GM18499 (cell line): ENCODE measurements around the gene NSMCE1.

Source experiments
- ATAC-seq: cut with Tn5 transposase; IDR thresholded peaks from one replicate; pipeline ENCODE4 v1.9.1; 2021; ENCODE audit warnings: moderate number of reproducible peaks; ENCODE audit not compliant: insufficient read depth, unreplicated experiment

Gene NSMCE1

DNA sequence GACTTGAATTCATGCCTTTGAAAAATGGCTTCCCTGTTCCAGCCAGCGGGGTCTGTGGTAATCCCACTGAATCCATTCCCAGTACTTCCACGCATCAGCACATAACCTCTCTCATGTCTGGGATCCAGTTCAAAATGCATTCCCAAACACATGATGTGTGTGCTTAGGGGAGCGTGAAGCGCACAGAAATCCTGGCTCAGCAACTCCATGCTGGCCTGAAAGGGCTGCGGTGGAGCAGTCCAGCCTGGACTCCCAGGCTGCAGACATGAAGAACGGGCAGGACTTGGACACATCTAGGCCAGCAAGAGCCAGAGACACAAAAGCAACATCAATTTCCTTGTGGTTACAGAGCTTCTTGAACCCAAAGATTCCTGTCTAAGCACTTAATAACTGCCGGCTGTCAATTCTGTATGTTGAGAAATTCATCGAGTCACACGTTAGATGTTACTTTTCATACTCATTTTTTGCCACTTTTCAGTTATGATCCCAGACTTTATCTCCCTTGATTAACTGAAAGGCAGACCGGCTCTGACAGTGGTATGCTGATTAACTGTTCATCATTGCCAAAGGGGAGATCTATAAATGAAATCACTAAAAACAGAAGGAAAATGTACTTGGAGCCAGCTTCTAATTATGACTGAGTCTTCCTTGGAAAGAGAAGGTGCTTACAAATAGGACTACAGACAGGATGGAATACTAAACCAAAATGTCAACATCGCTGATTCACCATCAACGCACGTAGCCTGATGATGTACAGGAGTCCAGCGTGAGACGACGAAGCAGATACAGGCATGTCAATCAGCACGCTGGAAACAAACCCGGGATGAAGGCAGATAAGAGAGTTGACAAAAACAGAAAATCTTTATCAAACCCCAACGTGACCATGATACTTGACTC, 23.0 kb downstream of the NSMCE1 start:
- ATAC-seq, result no peak

DNA sequence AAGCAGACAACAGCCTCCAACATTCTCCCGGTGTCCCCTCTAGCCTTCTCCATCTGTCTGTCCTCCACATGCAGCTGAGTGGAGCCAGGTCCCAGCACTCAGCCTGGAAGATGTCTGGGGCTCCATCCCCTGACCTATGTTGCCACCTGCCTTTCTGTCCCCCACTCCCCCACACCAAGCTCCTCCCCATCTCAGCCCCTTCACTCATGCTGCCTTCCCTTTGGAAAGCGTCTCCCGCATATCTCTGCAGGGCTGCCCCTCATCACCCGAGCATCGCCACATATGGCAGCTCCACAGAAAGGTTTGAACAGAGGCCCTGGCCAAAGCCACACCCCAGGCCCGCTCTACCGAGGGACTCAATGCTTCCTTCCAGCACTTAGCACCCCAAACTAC, 24.2 kb downstream of the NSMCE1 start:
- no peak for ATAC-seq

DNA sequence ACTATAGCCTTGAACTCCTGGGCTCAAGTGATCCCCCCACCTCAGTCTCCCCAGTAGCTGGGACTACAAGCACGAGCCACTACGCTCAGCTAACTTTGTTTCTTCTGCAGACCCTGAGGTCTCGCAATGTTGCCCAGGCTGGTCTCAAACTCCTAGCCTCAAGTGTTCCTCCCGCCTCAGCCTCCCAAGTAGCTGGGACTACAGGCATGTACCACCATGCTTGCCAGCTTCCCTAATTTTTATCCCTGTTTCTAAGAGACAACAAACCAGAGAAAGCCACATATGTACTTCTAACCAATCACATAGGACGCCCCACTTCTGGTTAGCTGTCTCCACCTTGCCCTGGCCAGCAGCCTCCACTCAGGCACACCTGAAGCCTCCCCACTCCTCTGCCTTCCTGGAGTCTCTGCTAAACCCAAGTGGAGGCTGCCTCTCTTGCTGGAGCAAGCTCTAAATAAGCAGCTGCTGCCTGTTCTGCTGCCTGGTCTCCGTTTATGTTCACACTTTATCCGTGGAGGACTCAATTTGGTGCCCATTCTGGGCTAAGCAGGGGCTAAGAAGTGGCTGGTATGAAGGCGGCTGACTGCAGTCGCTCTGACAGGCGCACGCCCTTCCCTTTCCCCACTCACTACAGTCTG, 24.7 kb downstream of the NSMCE1 start:
- no peak for ATAC-seq

DNA sequence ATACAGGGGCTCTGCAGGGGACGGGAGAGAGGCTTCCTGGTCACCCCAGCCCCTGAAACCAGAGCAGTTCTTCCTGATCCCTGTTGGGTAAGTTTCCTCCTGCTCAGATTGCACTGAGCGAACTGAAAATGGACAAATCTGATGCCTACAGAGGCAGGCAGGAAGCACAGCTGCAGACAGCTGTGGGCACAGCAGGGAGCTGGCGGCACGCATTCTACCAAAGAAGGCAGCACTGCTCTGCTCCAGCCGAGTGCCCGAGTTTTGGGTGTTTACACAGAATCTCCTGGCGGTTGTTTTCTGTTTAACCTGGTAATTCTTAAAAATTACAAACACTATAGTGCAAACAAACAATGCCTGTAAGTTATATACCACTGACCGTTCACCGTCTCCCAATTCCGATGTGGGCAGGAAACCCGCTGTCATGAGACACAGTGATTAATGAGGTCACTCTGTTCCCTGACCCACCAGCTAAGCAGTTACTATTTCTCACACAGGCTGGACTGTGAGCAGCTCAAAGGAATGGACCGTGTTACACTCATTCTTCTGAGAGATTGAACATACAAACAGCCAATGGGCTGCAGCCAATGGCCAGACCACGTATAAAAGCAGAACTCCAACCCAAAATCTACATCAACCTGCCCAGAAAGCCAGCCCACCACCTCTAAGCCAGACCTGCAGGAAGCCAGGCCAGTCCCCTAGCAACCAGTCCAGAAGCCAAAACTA, 25.5 kb downstream of the NSMCE1 start:
- no peak for ATAC-seq

DNA sequence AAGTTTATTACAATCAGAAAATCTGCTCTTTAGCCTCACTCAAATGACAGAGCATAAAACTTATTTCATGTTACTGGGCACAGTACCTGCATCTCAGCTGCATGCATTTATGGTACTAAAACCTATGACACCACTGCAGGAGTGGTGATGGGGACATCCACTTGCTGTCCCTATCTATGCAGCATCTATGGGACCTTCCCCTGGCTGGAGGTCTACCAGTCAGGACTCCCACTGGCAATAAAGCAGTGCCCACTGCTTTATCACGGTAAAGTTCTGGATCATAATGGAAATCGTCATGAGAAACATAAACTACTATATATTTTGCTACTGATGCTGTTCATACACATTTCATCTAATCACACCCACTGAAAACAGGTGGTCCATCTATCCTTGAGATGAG, 26.2 kb downstream of the NSMCE1 start:
- ATAC-seq, result no peak

DNA sequence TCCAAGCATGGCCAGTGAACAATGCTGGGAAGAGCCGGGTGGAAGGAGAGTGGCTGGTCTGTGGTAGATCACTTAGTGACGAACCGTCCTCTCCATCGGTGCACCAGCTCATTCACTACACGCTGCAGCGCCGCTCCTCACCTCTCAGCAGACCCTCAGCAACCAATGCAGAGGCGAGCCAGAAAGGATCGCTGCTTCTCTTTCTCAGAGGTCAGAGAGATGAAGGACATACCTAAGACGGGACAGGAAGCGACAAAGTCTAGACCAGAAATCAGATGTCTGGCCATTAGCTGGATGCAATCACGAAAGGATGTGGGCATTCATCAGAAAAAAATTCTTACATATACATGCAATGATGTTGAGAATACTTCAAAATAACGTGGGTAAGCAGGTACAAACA, 26.9 kb downstream of the NSMCE1 start:
- ATAC-seq, result no peak

DNA sequence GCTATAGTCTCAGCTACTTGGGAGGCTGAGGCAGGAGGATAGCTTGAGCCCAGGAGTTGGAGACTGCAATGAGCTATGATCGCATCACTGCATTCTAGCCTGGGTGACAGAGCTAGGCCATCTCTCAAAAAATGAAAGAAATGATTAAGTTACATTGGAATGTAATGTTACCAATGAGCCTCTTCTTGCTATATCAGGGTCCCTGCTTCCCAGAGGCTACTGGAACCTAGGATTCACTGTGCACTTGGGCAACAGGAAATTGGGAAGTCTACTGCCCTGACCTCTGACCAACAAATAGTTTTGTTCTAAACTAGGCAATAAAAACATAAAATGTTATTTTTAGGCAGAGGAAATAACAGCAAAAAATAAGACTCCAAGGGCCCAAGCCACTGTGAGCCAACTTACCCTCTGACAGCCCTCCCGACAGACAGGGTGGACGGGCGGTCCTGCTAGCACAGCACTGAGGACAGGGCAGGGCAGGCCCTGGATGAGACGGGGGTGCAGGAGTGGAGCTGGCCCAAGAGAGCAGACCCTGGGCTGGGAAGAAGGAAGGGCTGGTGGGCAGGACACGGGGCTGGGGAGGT, 27.5 kb downstream of the NSMCE1 start:
- no peak for ATAC-seq

DNA sequence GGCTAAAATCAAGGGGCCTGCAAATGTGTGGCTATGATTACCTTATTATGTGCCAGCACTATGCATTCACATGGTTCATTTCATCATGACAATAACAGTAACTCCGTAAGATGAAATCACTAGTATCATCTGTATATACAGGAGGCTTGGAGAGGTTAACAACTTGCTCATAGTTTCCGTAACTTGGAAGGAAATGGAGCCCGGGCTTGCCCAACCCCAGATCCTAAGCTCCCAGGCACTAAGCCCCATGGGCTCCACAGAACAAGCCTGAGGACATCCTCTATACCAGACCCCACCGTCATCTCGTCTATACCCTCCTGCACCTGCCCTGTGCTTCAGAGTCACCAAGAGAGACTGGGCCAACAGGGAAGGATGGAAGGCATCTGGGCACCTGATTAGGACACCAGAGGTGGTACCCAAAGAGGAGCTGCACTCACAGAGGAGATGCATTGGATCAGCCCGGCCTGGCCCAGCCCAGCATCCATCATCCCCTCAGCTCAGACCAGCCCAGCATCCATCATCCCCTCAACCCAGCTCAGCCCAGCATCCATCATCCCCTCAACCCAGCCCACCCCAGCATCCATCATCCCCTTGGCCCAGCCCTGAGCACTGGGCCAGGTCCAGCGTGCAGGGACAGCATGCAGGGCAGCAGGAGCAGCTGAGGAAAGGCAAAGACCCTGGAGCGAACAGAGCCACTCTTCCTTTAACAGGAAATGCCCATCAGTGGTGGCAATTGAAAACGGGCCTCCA, 28.5 kb downstream of the NSMCE1 start:
- no peak for ATAC-seq

DNA sequence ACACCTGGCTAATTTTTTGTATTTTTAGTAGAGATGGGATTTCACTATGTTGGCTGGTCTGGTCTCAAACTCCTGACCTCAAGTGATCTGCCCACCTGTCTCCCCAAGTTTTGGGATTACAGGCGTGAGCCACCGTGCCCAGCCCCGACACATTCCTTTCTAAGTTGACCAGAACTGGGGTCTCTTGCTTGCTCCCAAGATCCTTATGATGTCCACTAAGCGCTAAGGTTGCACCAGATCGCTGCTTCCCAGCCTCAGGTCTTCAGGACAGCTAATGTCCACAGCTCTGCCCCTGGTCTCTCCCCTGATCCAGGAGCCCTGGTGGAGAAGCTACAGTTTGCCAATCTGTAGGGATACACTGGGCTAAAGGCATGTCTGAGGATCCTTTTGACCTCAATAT, 29.5 kb downstream of the NSMCE1 start:
- no peak for ATAC-seq

GRCh38 chr16:27238591-27238990, 30.0 kb downstream of the NSMCE1 start:
- no peak for ATAC-seq

GRCh38 chr16:27238016-27238587, 30.5 kb downstream of the NSMCE1 start:
- ATAC-seq, result no peak

GRCh38 chr16:27237219-27238015, 31.2 kb downstream of the NSMCE1 start:
- ATAC-seq, result no peak

DNA sequence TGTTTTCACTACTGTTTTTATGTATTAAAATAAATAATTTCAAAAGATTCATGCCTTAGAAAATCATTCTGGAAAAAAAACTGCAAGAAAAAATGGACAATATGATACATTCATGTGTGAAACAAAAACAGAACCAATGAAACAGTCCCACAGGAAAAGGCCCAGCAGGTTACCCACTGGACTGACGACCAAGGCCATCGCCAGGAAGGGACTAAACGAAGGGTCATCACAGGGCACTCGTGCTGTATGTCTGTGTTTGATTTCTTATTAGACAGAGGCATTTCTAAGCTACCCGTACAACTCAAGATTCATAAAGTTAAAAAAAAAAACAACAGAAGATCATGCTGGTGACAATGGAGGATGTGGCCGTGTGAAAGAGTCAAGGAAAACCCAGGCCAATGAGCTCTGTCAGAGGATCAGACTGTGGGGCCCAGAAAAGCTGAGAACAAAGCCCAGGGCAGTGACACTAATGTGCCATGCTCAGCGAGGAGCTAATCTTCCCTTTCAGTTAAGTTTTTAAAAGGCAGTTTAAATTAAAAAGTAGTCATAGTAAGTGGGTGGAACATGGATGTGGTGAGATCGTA, 31.8 kb downstream of the NSMCE1 start:
- no peak for ATAC-seq

- no peak for ATAC-seq
Observed at GRCh38 chr16:27235938-27236245, 32.7 kb downstream of the NSMCE1 start.

GRCh38 chr16:27235055-27235937, 33.3 kb downstream of the NSMCE1 start:
- no peak for ATAC-seq

DNA sequence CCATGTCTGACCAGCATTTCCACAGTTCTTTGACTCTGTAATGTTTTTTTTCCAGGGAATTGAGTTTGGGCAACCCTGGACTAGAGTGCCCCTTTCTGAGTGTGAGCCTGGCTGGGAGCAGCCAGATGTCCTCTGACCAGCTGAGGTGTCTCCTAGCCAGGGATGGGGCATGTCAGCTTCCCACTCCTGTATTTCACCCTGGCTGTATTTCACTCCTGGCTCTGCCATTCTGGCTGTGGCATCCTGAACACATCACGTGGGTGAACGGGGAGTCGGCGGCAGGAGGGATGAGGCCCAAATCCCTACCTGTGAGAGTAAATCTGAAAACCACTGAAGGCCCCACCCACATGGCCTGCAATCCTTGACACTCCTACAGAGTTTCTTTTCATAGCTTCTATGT, 34.0 kb downstream of the NSMCE1 start:
- no peak for ATAC-seq

DNA sequence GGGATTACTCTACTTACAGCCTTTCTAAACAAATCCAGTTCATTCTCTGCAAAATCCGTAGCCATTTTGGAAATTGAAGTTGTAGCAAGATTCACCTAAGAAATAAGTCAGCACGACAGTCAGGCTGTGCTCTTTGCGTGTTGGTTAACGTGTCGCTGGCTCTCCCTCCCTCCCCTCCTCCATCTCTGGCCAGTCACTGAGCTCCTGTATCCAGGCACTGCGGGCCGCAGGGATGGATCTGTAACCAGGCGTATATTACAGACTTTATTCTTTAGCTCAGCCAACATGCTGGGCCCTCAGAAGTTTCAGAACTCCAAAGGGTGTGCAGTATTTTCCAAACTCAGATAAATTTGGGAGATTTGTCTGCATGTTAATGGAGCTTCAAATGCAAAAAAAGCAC, 34.4 kb downstream of the NSMCE1 start:
- no peak for ATAC-seq

DNA sequence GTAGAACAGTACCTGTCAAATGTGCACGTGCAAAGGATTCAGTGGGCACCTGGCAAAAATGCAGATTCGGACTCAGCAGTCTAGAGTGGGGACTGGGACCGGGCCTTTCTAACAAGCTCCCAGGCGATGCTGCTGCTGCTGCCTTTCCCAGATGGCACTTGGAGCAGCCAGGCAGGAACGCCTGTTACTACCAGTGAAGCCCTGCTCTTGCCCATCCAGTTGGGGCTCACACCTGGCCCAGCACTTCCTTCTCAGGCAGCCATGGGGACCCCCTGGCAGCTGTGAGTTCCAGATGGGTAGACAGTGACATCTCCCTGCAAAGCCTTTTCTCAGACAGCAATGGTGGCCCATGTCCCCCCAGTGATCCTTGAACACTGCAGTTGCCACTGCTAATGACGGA, 34.8 kb downstream of the NSMCE1 start:
- no peak for ATAC-seq
